Ramos (cell line): ENCODE data around the gene COMMD3.

Experiments used
- in situ Hi-C: fragments of 300-500 bp; cut with MboI; formaldehyde crosslinking; loops from one replicate; pipeline ENCODE4 v1.14.3; 2022; ENCODE audit warnings: low sequenced_read_pairs; ENCODE audit not compliant: unreplicated experiment

COMMD3 gene

DNA sequence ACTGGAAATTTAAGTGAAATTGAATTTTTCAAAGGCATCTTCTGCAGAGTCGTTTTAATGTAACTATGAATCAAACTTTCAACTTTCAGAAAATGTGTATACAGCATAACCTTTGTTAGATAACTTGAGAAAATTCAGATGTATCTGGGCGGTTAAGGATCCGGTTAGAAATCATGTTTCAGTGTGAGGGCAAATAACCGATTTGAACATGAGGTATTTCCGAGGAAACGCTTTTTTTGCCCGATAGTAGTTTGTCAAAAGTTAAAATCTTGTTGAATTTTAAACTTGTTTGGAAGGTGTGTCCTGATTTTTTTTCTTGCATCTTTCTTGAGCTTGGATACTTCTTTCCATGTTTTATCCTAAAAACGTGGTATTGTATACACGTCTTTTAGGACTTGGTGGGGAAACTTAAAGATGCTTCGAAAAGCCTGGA, 3.4 kb downstream of the COMMD3 start:
- in situ Hi-C loops: no loop called here

DNA sequence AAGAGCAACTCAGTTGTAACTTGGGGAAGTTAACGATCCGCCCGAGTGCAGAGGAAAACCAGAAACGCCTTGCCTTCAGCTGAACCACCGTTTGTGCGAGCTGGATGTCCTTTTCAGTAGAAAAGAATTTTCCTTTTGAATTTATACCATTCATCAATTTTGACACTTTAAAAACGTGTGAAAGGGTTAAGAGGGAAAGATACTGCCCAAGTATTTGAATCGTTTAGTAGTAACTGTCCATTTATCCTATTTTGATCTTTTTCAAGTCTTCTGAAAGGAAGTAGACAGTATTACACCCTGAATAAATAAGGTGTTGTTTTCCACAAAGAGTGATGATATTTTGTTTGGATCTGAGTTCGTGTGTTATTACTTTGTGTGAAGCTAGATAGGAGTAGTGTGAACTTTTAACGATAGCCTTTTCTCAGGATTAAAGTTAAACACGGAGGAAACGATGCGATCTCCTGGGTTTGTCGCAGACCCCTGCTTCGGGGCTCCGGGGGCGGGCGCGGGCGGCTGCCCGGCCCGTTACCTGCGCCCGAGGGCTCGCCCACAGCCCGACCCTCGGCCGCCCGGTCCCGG, 3.9 kb downstream of the COMMD3 start:
- in situ Hi-C loops: no loop called here

DNA sequence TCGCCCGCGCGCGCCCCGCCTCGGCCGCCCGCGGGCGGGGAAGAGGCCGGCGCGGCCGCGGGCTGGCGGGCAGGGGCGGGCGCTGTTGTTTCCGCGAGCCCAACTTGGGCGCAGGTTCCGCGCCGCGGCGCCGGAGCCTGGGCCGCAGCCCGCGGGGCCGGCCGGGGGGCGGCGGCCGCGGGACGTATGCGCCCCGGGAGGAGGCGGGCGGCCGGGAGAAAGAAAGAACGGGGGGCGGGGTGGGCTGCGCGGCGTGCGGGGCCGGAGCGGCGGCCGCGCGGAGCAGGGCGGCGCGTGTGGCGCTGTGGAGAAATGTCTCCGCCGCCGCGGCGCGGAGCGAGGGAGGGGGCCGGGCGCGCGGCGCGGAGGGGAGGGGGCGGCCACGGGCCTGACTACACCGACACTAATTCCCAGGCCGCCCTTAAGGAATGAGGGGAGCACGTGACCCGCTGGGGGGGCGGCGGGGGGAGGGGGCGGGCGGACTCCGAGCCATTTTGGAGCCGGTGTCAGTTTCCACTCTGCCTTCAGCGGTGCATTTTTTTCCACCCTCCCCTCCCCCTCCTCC, 4.5 kb downstream of the COMMD3 start, which contains the start of gene BMI1:
BMI1 (plus strand) TSS at position 509 of the 565 bp plus-strand sequence. CDS start 5,351 bp downstream, outside the sequence.
- in situ Hi-C loops: no loop called here

DNA sequence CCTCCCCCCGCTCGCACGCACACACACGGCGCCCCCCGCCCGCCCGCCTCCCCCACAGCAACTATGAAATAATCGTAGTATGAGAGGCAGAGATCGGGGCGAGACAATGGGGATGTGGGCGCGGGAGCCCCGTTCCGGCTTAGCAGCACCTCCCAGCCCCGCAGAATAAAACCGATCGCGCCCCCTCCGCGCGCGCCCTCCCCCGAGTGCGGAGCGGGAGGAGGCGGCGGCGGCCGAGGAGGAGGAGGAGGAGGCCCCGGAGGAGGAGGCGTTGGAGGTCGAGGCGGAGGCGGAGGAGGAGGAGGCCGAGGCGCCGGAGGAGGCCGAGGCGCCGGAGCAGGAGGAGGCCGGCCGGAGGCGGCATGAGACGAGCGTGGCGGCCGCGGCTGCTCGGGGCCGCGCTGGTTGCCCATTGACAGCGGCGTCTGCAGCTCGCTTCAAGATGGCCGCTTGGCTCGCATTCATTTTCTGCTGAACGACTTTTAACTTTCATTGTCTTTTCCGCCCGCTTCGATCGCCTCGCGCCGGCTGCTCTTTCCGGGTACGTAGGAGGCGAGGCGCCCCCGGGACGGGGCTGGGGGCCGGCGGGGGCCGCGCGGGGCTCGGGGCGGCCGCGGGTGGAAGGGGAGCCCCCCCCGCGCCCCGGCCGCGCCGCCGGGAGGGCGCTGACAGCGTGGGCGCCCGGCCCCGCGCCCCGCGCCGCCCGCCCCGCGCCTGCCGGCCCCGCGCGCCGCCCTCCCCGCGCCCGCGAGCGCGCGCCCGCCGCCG, 5.2 kb downstream of the COMMD3 start:
- in situ Hi-C loops: no loop called here

DNA sequence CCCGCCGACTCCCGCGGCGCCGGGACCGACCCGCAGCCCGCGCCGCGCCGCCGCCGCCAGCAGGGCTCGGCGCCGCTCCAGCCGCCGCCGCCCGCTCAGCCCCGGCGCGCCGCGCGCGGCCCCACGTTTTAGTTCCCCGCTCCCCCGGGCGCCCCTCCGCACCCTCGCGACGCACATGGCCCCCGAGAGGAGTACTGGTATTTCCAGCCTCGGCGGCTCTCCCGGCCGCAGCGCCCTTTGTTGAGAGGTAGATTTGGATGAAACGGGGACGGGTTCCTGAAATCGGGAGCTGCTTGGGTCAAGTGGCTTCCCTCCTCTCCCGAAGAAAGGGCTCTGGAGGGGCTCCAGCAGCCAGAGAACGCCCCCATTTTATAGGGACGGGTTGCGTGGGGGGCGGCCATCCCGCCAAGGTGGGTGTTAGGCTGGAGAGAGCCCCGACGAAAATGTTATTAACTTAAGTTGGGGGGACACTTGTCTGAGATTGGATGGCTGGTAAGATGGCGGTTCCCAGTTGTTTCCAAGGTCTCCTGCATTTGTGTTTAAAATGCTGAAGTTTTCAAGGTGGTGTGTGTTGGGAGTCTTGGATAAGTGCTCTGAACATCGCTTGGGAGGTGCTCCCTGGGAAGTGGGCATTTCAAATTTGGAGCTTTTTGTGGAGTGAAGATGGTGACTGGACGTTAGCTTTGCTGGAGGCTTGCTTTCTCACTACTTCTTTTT, 5.9 kb downstream of the COMMD3 start:
- in situ Hi-C loops: no loop called here

DNA sequence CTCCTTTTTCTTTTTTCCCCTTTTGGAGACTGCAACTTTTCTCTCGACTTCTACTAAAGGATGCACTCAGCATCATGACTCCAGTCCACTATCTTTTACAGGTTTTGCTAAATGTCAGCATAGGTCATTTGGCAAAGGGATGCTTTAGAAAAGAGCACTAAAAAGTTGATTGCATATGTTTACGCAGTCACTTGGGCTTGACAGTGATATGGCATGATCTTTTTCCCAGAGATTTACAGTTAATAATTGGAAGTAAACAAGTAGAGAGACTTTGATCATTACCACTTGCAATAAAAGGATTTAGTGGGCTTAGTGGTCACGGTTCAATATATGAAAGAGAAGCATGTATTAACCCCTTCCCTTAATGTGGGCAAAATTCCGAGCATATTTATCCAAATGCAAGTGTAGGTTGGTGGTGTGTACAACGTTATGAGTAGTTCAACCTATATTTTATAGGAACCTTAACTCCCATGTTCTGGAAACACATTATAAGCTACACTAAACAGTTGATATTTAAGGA, 6.5 kb downstream of the COMMD3 start:
- in situ Hi-C loops: no loop called here

DNA sequence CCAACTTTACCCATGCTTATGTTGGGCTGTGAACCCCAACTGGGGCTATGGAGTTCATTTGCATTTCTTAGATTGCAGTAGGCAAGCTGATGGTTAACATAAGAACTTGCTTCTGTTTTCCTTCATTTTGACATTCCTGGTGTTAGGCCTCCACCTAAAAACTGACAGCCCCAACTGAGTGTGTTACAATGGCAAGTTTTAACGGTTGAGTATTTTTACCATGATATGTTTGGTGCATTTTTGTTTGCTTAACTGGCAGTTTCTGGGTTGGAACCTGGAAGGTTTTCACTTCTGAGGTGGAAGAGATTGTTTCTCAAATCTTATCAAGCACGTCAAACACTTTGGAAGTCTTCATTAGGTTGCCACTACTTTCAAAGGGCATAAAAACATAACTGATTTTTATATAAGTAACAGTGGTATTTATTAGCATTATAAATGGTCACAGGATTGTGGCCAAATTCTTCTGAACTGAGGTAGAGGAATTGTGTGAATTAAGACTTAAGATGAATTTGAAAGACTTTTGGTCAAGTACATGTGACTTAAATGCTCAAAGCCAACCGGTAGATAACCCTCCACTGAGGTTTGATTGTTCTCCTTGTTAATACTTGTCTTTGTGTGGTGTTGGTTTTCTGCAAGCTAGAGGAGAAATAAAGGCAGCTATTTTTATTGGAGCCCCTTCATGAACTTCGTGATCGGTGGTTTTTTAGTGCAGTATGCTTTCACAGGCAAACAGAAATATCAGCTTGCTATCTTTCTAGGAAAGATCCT, 7.5 kb downstream of the COMMD3 start:
- in situ Hi-C loops: no loop called here

DNA sequence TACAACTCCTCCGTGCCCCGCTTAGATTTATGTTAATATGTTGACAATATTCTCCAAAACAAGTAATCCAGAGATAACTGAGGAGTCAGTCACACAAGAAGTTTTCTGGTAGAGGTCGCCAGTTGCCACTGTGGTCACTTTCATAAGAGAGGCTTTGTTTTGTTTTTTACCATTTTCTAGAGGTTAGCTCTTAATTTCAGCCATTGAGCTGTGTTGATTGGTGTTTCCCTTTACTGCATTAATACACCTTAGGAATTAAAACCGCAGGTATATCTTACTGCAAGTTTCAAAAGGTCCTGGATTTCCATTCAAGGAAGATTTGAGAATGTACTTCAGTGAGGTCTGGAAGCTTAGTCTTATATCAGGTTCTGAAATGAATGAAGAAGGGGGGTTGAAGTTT, 8.2 kb downstream of the COMMD3 start:
- in situ Hi-C loops: no loop called here

DNA sequence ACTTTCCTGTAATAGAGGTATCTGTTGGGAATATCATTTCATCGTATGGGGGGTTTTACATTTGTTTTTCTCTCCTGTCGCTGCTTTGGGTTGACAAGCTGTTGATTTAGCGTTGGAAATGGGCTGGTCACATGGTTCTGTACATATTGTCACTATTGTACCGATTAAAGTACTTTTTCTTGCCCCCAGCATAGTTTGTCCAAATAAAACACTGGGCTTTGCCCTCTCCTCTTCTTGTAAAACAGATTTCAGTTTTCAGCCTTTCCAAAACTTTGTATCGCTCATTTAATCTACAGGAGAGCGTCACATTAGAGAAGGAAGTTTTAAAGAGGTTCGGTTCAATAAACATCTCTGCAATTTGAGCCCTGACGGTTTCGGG, 8.7 kb downstream of the COMMD3 start:
- in situ Hi-C loops: no loop called here

DNA sequence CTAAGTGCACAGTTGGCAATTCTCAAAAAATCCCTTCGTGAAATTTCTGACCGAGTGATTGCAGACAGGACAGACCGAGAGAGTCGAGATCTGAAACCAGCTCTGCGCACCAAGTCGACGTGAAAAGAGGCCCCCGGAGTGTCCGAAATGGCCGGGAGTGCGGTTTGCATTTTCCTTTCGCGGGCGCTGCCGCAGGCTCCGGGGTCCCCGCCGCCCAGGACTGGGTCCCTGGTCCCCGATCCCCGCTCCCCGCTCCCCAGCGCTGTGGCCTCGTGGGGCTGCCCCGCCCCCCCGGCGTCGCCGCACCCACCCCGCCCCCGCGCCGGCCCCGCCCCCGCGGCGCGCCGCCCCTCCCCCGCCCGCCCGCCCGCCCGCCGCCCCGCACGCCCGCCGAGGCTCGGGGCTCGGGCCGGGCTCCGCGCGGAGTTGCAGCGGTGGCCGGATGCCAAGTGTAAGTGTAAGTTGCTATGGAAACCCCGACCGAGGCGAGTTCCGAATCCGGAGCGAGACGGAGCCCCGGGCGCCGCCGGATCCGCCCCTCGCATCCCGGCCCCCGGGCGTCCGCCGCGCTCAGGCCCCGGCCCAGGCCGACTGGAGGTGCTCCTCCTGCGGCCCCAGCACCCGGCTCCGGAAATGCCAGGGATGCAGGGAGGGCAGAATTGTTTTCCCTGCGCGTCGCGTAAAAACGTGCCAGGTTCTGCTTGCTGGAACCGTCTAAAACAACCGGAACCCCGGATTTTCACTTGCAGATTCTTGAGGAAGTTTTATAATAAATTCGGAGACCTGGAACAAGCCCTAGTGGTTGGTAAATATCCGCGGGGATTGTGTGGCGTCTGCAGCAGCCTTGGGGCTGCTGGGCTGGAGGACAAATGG, 9.3 kb downstream of the COMMD3 start:
- in situ Hi-C loops: no loop called here

DNA sequence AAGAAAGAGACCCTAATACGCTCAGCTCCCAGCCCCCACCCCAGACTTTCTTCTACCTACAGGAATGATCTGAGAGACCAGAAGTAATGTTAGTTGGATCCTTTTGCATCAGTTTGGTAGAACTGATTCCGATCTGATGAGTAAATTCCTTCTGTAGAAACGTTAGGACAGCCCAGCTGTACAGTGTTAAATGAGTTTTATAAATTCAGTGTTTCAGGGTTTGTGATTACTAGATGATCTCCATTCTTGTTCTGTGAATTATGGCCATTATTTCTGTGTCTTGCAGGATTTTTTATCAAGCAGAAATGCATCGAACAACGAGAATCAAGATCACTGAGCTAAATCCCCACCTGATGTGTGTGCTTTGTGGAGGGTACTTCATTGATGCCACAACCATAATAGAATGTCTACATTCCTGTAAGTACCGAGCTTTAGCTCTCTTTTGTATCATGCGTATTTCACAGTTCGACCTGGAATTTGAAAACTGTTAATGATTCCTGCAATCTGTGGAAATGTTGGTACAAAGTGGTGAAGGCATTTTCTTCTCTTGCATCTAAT, 10.0 kb downstream of the COMMD3 start:
- in situ Hi-C loops: no loop called here

DNA sequence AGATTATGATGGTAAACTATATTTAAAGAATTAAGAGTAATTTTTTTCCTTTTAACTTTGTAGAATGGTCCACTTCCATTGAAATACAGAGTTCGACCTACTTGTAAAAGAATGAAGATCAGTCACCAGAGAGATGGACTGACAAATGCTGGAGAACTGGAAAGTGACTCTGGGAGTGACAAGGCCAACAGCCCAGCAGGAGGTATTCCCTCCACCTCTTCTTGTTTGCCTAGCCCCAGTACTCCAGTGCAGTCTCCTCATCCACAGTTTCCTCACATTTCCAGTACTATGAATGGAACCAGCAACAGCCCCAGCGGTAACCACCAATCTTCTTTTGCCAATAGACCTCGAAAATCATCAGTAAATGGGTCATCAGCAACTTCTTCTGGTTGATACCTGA, 13.0 kb downstream of the COMMD3 start:
- in situ Hi-C loops: no loop called here

DNA sequence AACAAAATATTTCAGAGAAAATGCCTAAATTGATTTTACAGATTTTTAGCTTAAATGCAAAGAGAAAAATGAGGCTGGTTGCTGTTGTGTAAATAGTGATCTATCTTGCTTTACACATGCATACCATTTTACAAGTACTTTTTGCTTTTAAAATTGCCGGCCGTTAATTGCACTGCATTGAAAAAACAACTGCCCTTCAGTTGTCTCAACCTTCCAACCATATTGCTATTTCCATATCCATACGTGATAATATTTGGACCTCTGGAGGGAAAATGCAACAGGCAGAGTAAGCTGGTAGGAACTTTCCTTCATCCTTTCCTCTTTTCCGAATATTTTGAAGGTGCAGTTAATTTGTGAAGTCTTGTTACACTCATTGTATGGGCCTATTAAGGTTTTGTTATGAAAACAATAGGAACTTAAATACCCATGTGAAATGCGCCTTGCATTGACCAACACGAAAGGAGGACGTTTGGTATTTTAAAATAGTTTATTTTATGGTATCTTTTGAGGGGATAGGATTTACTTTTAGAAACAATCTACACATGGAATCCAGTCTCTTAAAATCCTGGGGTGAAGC, 16.0 kb downstream of the COMMD3 start:
- in situ Hi-C loops: no loop called here

DNA sequence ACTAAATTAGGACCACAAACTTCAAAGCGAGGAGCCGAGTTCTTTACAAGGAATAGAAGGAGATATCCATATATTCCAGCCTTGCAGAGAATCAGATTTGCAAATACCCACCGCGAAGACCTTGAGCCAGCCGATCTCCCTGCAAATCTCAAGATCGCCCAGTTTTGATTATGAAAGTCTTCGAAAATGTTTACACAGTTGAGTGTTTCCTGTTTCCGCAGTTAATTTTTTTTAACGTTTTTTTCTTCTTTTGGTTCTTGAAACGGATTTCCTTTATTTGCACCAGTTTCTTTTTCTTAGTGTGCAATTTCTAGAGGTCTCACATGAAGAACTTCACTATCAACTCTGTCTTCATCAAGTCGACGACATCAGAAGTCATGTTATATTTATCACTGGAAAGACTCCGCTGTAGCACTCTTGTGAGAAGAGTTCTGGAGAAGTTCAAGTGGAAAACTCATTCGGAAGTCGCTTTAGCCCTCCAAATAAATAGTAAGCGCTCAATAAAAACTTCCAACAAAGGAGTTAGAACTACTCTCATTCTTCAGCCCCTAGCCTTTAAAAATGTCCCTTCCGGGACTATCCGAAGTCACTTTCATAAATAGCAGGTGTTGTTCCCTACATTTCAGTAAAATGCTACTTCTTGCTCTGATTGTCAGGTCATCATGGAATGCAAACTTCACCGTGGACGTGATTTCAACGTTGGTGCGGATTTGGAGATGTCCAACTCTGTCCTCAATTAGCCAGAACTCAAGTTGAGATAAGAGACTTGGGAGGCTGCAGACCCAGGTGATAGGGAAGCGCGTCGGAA, 17.2 kb downstream of the COMMD3 start:
- in situ Hi-C loops: no loop called here

DNA sequence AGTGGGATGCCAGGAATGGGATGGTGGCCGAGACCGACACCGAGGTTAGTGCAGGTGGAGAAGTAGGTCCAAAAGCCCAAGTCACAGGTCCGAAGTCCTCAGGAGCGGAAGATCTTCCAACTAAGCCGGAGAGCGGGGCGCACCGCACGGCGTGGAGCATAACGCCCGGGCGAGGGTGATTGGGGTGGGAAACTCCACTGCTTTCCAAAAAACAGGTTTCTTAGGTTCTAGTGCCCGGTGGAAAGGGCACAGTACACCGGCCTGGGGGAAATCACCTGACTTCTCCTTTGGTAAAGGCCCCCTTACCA, 17.7 kb downstream of the COMMD3 start:
- in situ Hi-C loops: no loop called here

DNA sequence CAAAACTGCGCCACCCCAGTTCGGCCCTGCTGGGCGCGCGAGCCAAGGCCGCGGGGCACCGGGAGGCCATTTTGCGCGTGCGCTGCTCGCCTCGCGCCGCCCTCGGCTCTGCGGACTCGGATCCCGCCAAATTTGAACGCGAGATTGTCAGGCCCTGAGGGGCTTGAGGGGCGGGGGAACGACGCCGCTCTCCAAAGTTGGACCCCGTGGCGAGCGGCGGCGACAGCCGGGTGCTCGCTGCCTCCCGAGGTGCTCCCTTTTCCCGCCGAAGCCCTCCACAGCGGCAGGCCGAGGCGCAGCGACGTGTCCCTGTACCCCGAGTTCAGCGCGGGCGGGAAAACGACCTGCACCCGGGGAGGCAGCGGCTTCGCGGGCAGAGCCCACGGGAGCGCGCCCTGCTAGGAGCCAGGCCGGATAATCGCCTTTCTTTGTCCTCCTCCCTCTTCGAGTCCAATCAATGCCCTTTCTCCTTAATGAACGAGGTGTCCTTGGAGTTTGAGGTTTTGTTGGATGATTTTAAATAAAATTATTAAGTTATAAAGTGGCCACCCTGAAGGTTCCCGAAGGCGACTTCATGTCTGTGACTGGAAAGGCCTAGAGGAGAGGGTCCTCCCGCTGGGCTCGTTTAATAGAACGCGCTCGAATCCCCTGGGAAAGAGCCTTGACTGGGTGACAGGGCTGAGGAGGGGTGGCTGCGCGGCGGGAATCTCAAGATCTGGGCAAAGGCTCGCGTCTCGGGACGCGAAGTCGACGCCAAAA, 18.4 kb downstream of the COMMD3 start:
- in situ Hi-C loops: no loop called here
